Measurements from ENCODE around the gene RPS18. TPM values are rescaled to one million over a fixed set of nuclear protein-coding genes. Genes with fewer than 3 reads are reported as not detected.

Gene RPS18
- total and polyA plus RNA-seq, 10 of the 15 experiments (the other 5 are each of a cell fraction or from before 2014, with no cell fraction given): 4,228 to 20,828 (median 7,406) TPM

- TF ChIP-seq HSF1 (IDR thresholded peaks at IDR 0.05; ENCODE audit: low read depth, low read length) (no peak), CREM (IDR thresholded peaks at IDR 0.05; ENCODE audit: low read depth) (no peak), SP1 (IDR thresholded peaks at IDR 0.05; ENCODE audit: low read depth, low read length) (peak; percentile 17), IRF5 (IDR thresholded peaks at IDR 0.05; ENCODE audit: borderline replicate concordance) (no peak), PAX5 (IDR thresholded peaks at IDR 0.05; ENCODE audit: borderline replicate concordance, low read depth, low read length) (no peak), BRCA1 (IDR thresholded peaks at IDR 0.05; ENCODE audit: low read depth, low read length) (no peak), SMAD5 (IDR thresholded peaks at IDR 0.05; ENCODE audit: low read depth) (no peak), MTA3 (IDR thresholded peaks at IDR 0.05; ENCODE audit: borderline replicate concordance, low read length) (no peak), FOXK2 (IDR thresholded peaks at IDR 0.05) (peak; percentile 34; the same call in 1 of the 2 replicates), HDAC2 (IDR thresholded peaks at IDR 0.05) (no peak), RBBP5 (conservative IDR thresholded peaks at IDR 0.05) (no peak), ZNF622 (IDR thresholded peaks at IDR 0.05) (no peak), JUNB (IDR thresholded peaks at IDR 0.05) (no peak), STAT1 (conservative IDR thresholded peaks at IDR 0.05) (no peak), FOXM1 (IDR thresholded peaks at IDR 0.05; ENCODE audit: low read depth, low read length) (no peak), CHD4 (IDR thresholded peaks at IDR 0.05) (no peak), CBX3 (IDR thresholded peaks at IDR 0.05; ENCODE audit: borderline replicate concordance, low read depth) (no peak), WRNIP1 (IDR thresholded peaks at IDR 0.05; ENCODE audit: borderline replicate concordance, low read depth, low read length) (no peak), EGR1 (IDR thresholded peaks at IDR 0.05; ENCODE audit: borderline replicate concordance in 1 of 2, low read depth in 2 of 2, low read length in 2 of 2) (peak in 1 of 2 experiments; percentile 47; a peak in 2 of 3 replicates), SMARCA5 (IDR thresholded peaks at IDR 0.05) (no peak), POLR2AphosphoS5 (IDR thresholded peaks at IDR 0.05; ENCODE audit: low read length) (no peak; the same call in none of the 2 replicates), TCF7 (IDR thresholded peaks at IDR 0.05; ENCODE audit: borderline replicate concordance) (no peak), TCF12 (IDR thresholded peaks at IDR 0.05; ENCODE audit: low read depth, low read length) (no peak), NBN (IDR thresholded peaks at IDR 0.05) (no peak), ZBTB11 (CRISPR knock-in tag; IDR thresholded peaks at IDR 0.05) (no peak), ZNF274 (IDR thresholded peaks at IDR 0.05; ENCODE audit: insufficient read depth, insufficient read length) (no peak), CBX5 (IDR thresholded peaks at IDR 0.05; ENCODE audit: low read depth) (no peak), SRF (IDR thresholded peaks at IDR 0.05; ENCODE audit: low read depth in 2 of 2, low read length in 2 of 2) (no peak)
Measured at GRCh38 chr6:33297956-33298772, 26.3 kb downstream of the RPS18 start (continued).
